Heart left ventricle (tissue), 16 donors: ENCODE data around the gene PTH2. TPM values are rescaled to one million over a fixed set of nuclear protein-coding genes. Genes with fewer than 3 reads are reported as not detected.

Source experiments
- ATAC-seq, 4 donors: fragments of 200-7000 bp; cut with Tn5 transposase; one replicate each; pipeline ENCODE4 v1.9.1; 2020 to 2022; ENCODE audit warnings: moderate library complexity in 4 of 4, mild to moderate bottlenecking in 3 of 4, moderate number of reproducible peaks in 1 of 4
- DNase-seq, 5 donors: peaks; one replicate each; pipeline ENCODE4 v3.0.0-alpha.2; 2020
- H3K27ac ChIP-seq, 12 donors: fragments of 200-600 bp; sonication (generic) in 4 of 12; one replicate each; pipeline versions ENCODE4 v1.5.0 to v1.8.0; 2016 to 2022; ENCODE audit warnings: mild to moderate bottlenecking in 2 of 12
- H3K27me3 ChIP-seq, 9 donors: fragments of 200-600 bp; sonication (generic) in 2 of 9; one replicate each; pipeline versions ENCODE4 v1.5.1 to v1.8.0; 2016 to 2022; ENCODE audit warnings: mild to moderate bottlenecking in 3 of 9
- H3K36me3 ChIP-seq, 9 donors: fragments of 200-600 bp; sonication (generic) in 2 of 9; one replicate each; pipeline versions ENCODE4 v1.5.0 to v1.8.0; 2018 to 2022; ENCODE audit warnings: mild to moderate bottlenecking in 2 of 9
- H3K4me1 ChIP-seq, 12 donors: fragments of 200-600 bp; sonication (generic) in 4 of 12; one replicate each; pipeline versions ENCODE4 v1.5.0 to v1.8.0; 2016 to 2022; ENCODE audit warnings: mild to moderate bottlenecking in 3 of 12
- H3K4me3 ChIP-seq, 12 donors: fragments of 200-600 bp; sonication (generic) in 4 of 12; one replicate each; pipeline versions ENCODE4 v1.5.0 to v1.8.0; 2017 to 2022; ENCODE audit warnings: mild to moderate bottlenecking in 9 of 12, moderate library complexity in 4 of 12
- H3K9me3 ChIP-seq, 12 donors: fragments of 200-600 bp; sonication (generic) in 4 of 12; one replicate each; pipeline versions ENCODE4 v1.5.0 to v1.8.0; 2016 to 2022; ENCODE audit warnings: mild to moderate bottlenecking in 1 of 12
- CTCF ChIP-seq, 12 donors: fragments of 200-600 bp; sonication (generic) in 4 of 12; IDR thresholded peaks; one replicate each; pipeline versions ENCODE4 v1.5.0 to v1.8.0; 2018 to 2022; ENCODE audit warnings: antibody characterized with exemption in 12 of 12, mild to moderate bottlenecking in 5 of 12
- POLR2A ChIP-seq, 2 donors: fragments of 450-650 bp; IDR thresholded peaks; one replicate each; pipeline ENCODE4 v1.6.1; 2017; ENCODE audit warnings: antibody characterized with exemption in 2 of 2, mild to moderate bottlenecking in 2 of 2, moderate library complexity in 2 of 2
- WGBS, 4 donors: extraction: QIAGEN DNeasy Blood & Tissue Kit in 2 of 4; methylation state at CpG; one replicate each; pipeline versions ENCODE4 v1.1.5 to v1.1.7; 2013 to 2018; 5-methylcytosine and 5-hydroxymethylcytosine counted together
- intact Hi-C, 10 donors: fragments of 100-400 bp; cut with DNase I; formaldehyde crosslinking; loops; one replicate each; pipeline versions ENCODE4 v1.11.1 to v1.14.2; 2022
- polyA plus RNA-seq, 2 donors: library from polyadenylated mRNA; stranded (reverse); fragments of 200-250 nt; gene quantifications; one replicate each; pipeline ENCODE4 v1.2.3, GENCODE V29; 2013
- total RNA-seq, 9 donors: library from RNA; depleted of rRNA in 2 of 9; stranded (reverse); fragments of >200 nt in 2 of 9; fragmentation: NEBNext Ultra II Directional in 3 of 9; extraction: Animal tissue kit (Norgen Biotek cat#: 25700) in 3 of 9; gene quantifications; one replicate each; pipeline versions ENCODE4 v1.1.0 to v1.2.4, GENCODE V29; 2016 to 2023
- donor health status: ischemic (EF 13 %, LVEDD 7.1; RV severe dilation, severe dysfunction).
- donor health status: healthy with polysubstance abuse.
- donor health status: DM: no; HTN: yes; CAD: no.
- donor health status: DM: no; HTN: no; CAD: no.
- donor health status: ischemic (EF 25% LVEDD 6.9; RV normal size, moderate dysfunction).
- donor health status: ischemic (EF 25% LVEDD 5.7; RV mildly dilated, moderate dysfunction).
- donor health status: healthy.
- donor health status: DM: yes; HTN: yes; CAD: no.
- donor health status: ischemic (EF 35%, LVEDD 5.7; RV mildly dilated, moderate dysfunction).
- donor health status: nonischemic (EF 11% LVEDD 7.7; RV severe dilation, severe dysfunction).
- donor health status: DM: yes; HTN: yes; CAD: no.
- donor health status: PGD.
- donor health status: ischemic (EF 29% LVEDD 5.4; RV normal size, mild dysfunction).
- donor health status: nonischemic (EF 23%, LVEDD 6.1; RV moderate dilation, normal function).

PTH2 gene
- total and polyA plus RNA-seq, 11 donors: not detected

- Histone ChIP-seq H3K4me3 (no peak overlapping the region), H3K27me3 (peaks cover 0 to 4% (median 0%) of the 10 kb centered on the region in 9 donors), H3K36me3 (no peaks in the 10 kb centered on the region), H3K4me1 (peaks cover 0 to 21% (median 0%) of the 10 kb centered on the region in 12 donors), H3K9me3 (no peaks in the 10 kb centered on the region), H3K27ac (no peak overlapping the region)
- ATAC-seq: no peak
- DNase-seq: no peak
- WGBS, 4 donors: 79 to 85% (median 83%) methylated on average over 8 of the region's 8 CpGs
- intact Hi-C loops: no loop called here
- TF ChIP-seq POLR2A (IDR thresholded peaks at IDR 0.05): no peak
- TF ChIP-seq CTCF (IDR thresholded peaks at IDR 0.05): no peak
Measured at GRCh38 chr19:49408816-49409440, 14.3 kb downstream of the PTH2 start.

- Histone ChIP-seq H3K27me3 (peaks cover 0 to 4% (median 0%) of the 10 kb centered on the region in 9 donors), H3K9me3 (no peaks in the 10 kb centered on the region), H3K27ac (no peak overlapping the region), H3K36me3 (no peaks in the 10 kb centered on the region), H3K4me3 (no peak overlapping the region), H3K4me1 (peaks cover 0 to 21% (median 0%) of the 10 kb centered on the region in 12 donors)
- DNase-seq (no peak), ATAC-seq (no peak)
- 86 to 89% (median 87%) methylated on average over 16 of the region's 16 CpGs for WGBS, 4 donors
- TF ChIP-seq CTCF (IDR thresholded peaks at IDR 0.05): no peak
- no peak for TF ChIP-seq POLR2A (IDR thresholded peaks at IDR 0.05)
- intact Hi-C loops: no loop called here
Measured at GRCh38 chr19:49407482-49408015, 15.7 kb downstream of the PTH2 start.

DNA sequence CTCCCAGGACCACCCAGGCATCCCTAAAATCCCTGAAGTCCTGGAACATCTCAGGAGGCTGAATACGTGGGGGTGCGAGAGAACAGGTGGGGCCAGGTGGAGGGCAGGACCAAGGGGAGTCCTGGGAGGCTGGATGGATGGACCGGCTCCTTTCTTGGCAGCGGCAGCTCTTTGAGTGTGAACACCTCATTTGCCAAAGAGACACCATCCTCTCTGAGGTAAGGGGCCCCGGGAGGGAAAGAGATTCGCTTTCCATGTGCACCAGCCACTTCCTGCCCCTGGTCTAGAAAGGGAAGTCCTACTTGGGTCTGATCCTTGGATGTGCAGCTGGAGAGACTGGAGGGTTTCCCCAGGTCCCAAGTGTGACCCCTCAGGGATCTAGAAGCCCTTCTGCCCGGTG lies 16.2 kb downstream of the PTH2 start:
- TF ChIP-seq CTCF (IDR thresholded peaks at IDR 0.05) (no peak), POLR2A (IDR thresholded peaks at IDR 0.05) (no peak)
- 60 to 75% (median 71%) methylated on average over 7 of the region's 7 CpGs for WGBS, 4 donors
- DNase-seq: no peak
- intact Hi-C loops: no loop called here
- H3K36me3 ChIP-seq: no peaks in the 10 kb centered on the region
- H3K27ac ChIP-seq: no peak overlapping the region
- H3K27me3 ChIP-seq: peaks cover 0 to 4% (median 0%) of the 10 kb centered on the region in 9 donors
- ATAC-seq: no peak
- H3K4me1 ChIP-seq: peaks cover 0 to 21% (median 0%) of the 10 kb centered on the region in 12 donors
- H3K9me3 ChIP-seq: no peaks in the 10 kb centered on the region
- H3K4me3 ChIP-seq: no peak overlapping the region

DNA sequence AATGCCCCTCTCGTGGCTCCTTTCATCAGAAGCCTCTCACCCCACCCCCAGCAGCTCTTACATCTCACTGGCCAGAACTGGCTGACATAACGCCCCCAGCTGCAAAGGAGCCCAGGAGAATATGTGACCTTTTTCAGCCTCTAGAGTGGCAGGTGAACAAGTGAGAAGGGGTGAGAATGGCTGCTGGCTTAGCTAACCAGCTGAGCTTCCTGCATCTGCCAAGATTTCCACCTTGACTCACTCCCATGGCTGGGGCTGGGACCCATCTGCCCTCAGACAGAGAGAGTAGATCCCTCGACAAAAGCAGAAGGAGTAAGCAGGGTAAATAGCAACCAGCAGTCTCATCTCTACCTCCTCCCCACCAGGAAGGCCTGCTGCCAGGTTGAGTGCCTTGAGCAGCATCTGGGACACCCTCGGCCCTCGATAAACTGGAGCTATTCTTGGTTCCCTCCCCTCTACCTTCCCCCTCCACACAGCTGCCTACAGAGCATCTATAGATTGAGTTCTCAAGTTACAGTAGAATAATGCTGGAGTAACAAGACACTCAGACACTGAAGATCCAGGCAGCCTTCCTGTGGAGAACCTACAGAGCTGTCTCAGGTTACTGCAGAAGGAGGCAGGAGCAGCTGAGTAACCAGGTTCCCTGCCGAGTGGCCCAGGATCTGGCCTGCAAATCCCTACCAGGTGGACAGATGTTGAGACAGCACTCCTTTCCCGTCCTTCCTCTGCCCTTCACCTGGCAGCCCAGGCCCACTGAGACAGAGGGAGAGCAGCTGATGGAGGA lies 19.6 kb downstream of the PTH2 start:
- DNase-seq: no peak
- Histone ChIP-seq H3K27me3 (peaks cover 0 to 4% (median 0%) of the 10 kb centered on the region in 9 donors), H3K27ac (no peak overlapping the region), H3K9me3 (no peaks in the 10 kb centered on the region), H3K4me1 (peaks cover 0 to 4% (median 0%) of the 10 kb centered on the region in 12 donors), H3K36me3 (no peaks in the 10 kb centered on the region), H3K4me3 (no peak overlapping the region)
- intact Hi-C loops: no loop called here
- WGBS, 4 donors: 49 to 64% (median 52%) methylated on average over 6 to 7 of the region's 7 CpGs
- ATAC-seq: no peak
- TF ChIP-seq POLR2A (IDR thresholded peaks at IDR 0.05): no peak
- TF ChIP-seq CTCF (IDR thresholded peaks at IDR 0.05): no peak
